Osteoblast (primary cell): Measurements from ENCODE around the gene TBCA. TPM values are rescaled to one million over a fixed set of nuclear protein-coding genes. Genes with fewer than 3 reads are reported as not detected.

ENCODE experiments used
- DNase-seq: peaks from one replicate; pipeline ENCODE4 v3.0.0; 2011; ENCODE audit warnings: low spot score, mixed read lengths; ENCODE audit not compliant: insufficient read length; ENCODE audit errors: missing footprints
- H2AFZ ChIP-seq: 2 replicates; pipeline ENCODE4 v1.6.0; 2011; ENCODE audit warnings: mild to moderate bottlenecking, low read length
- H3K27ac ChIP-seq: 2 replicates; pipeline ENCODE4 v1.5.1; 2011; ENCODE audit warnings: mild to moderate bottlenecking, low read depth, low read length, moderate library complexity
- H3K27me3 ChIP-seq: 2 replicates; pipeline ENCODE4 v1.6.0; 2012; ENCODE audit warnings: mild to moderate bottlenecking, control low read depth, inconsistent platforms, low read length, moderate library complexity; ENCODE audit not compliant: insufficient read depth
- H3K36me3 ChIP-seq: 2 replicates; pipeline ENCODE4 v1.5.1; 2011; ENCODE audit warnings: mild to moderate bottlenecking, low read length, control low read depth, moderate library complexity; ENCODE audit not compliant: insufficient read depth
- H3K4me1 ChIP-seq: 2 replicates; pipeline ENCODE4 v1.5.1; 2011; ENCODE audit warnings: mild to moderate bottlenecking, low read length, control low read depth, moderate library complexity; ENCODE audit not compliant: insufficient read depth
- H3K4me2 ChIP-seq: 2 replicates; pipeline ENCODE4 v1.6.0; 2011; ENCODE audit warnings: mild to moderate bottlenecking, low read length; ENCODE audit not compliant: insufficient read depth
- H3K4me3 ChIP-seq: fragments of 200-600 bp; sonication (generic); 3 replicates; pipeline ENCODE4 v1.5.1; 2012; ENCODE audit warnings: mild to moderate bottlenecking, low read length, inconsistent platforms; ENCODE audit not compliant: insufficient read depth
- H3K79me2 ChIP-seq: 2 replicates; pipeline ENCODE4 v1.6.0; 2012; ENCODE audit warnings: mild to moderate bottlenecking, low read length, control low read depth, inconsistent platforms; ENCODE audit not compliant: insufficient read depth
- H3K9me3 ChIP-seq: 2 replicates; pipeline ENCODE4 v1.5.1; 2011; ENCODE audit warnings: low read depth, low read length, control low read depth
- H4K20me1 ChIP-seq: 2 replicates; pipeline ENCODE4 v1.6.0; 2012; ENCODE audit warnings: mild to moderate bottlenecking, low read length, control low read depth; ENCODE audit not compliant: insufficient read depth
- total RNA-seq: library from RNA; depleted of rRNA; stranded (reverse); fragments of >200 nt; gene quantifications from 2 replicates; pipeline ENCODE4 v1.2.3, GENCODE V29; 2012
- TF ChIP-seq, protein P1 (sequence below): IDR thresholded peaks from 2 replicates; pipeline ENCODE4 v1.5.1; 2011; ENCODE audit warnings: mild to moderate bottlenecking, low read depth, low read length, moderate library complexity; ENCODE audit errors: extremely low read depth

TBCA gene
- total RNA-seq, 1 donor = 113 TPM

- Histone ChIP-seq H3K4me2 (no peak overlapping the region), H3K79me2 (no peaks in the 10 kb centered on the region), H3K9me3 (no peaks in the 10 kb centered on the region), H3K36me3 (no peaks in the 10 kb centered on the region), H3K4me3 (no peak overlapping the region), H4K20me1 (no peaks in the 10 kb centered on the region), H3K4me1 (no peaks in the 10 kb centered on the region), H3K27me3 (peaks cover 1% of the 10 kb centered on the region), H2AFZ (no peak overlapping the region), H3K27ac (no peak overlapping the region)
- TF ChIP-seq, protein P1, sequence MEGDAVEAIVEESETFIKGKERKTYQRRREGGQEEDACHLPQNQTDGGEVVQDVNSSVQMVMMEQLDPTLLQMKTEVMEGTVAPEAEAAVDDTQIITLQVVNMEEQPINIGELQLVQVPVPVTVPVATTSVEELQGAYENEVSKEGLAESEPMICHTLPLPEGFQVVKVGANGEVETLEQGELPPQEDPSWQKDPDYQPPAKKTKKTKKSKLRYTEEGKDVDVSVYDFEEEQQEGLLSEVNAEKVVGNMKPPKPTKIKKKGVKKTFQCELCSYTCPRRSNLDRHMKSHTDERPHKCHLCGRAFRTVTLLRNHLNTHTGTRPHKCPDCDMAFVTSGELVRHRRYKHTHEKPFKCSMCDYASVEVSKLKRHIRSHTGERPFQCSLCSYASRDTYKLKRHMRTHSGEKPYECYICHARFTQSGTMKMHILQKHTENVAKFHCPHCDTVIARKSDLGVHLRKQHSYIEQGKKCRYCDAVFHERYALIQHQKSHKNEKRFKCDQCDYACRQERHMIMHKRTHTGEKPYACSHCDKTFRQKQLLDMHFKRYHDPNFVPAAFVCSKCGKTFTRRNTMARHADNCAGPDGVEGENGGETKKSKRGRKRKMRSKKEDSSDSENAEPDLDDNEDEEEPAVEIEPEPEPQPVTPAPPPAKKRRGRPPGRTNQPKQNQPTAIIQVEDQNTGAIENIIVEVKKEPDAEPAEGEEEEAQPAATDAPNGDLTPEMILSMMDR = no peak
- no peak for DNase-seq
Measured at GRCh38 chr5:77784735-77785134, 8.6 kb upstream of the TBCA start.

DNA sequence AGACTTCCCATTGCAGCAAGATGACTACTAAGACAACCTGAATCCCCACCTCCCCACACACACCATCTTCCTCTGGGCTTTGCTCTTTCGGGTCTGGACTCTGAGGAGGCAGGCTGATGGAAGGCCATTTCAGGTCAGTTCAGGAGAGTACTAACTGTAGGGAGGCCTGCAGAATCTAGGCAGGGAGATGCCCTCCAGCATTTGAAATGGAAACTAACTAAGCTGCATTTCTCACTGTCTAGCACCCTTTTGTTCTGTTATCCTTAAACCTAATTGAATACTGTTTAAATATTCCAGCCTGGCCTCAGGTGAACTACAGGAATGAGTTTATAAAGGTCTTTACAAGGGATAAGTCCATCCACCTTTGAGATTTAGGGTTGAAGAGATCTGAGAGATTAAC, 4.9 kb upstream of the TBCA start:
- H3K27me3 ChIP-seq = no peaks in the 10 kb centered on the region
- peaks cover 6% of the 10 kb centered on the region for H3K4me1 ChIP-seq
- H2AFZ ChIP-seq = no peak overlapping the region
- no peaks in the 10 kb centered on the region for H3K9me3 ChIP-seq
- H3K36me3 ChIP-seq = no peaks in the 10 kb centered on the region
- H4K20me1 ChIP-seq = no peaks in the 10 kb centered on the region
- H3K27ac ChIP-seq = no peak overlapping the region
- no peak overlapping the region for H3K4me2 ChIP-seq
- DNase-seq = no peak
- H3K79me2 ChIP-seq = no peaks in the 10 kb centered on the region
- no peak overlapping the region for H3K4me3 ChIP-seq
- TF ChIP-seq, protein P1 = no peak

DNA sequence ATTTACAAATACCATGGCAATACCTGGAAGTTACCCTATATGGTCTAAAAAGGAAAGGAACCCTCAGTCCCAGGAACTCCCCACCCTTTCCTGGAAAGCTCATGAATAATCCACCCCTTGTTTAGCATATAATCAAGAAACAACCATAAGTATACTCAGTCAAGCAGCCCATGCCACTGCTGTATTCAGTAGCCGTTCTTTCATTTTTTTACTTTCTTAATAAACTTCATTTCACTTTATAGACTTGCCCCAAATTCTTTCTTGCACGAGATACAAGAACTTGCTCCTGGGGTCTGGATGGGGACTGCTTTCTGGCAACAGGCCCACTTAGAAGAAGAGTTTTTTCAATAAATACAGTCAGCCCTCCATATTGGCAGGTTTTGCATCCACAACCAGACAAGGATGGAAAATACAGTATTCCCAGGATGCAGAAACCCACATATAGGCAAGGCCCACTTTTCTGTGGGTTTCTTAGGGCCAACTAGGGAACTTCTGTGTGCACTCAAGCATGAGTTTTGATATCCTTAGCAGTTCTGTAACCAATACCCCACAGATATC, 2.8 kb upstream of the TBCA start:
- H3K4me2 ChIP-seq = no peak overlapping the region
- H2AFZ ChIP-seq = no peak overlapping the region
- H3K9me3 ChIP-seq = no peaks in the 10 kb centered on the region
- peaks cover 18% of the 10 kb centered on the region for H3K4me1 ChIP-seq
- DNase-seq = no peak
- peaks cover 14% of the 10 kb centered on the region for H4K20me1 ChIP-seq
- H3K27me3 ChIP-seq = no peaks in the 10 kb centered on the region
- TF ChIP-seq, protein P1 = no peak
- no peak overlapping the region for H3K4me3 ChIP-seq
- H3K36me3 ChIP-seq = no peaks in the 10 kb centered on the region
- peaks cover 21% of the 10 kb centered on the region for H3K79me2 ChIP-seq
- H3K27ac ChIP-seq = no peak overlapping the region

GRCh38 chr5:77778398-77778797, 2.3 kb upstream of the TBCA start:
- H3K9me3 ChIP-seq = no peaks in the 10 kb centered on the region
- no peaks in the 10 kb centered on the region for H3K27me3 ChIP-seq
- H3K4me2 ChIP-seq = no peak overlapping the region
- no peak overlapping the region for H2AFZ ChIP-seq
- H3K4me3 ChIP-seq = no peak overlapping the region
- no peaks in the 10 kb centered on the region for H3K36me3 ChIP-seq
- TF ChIP-seq, protein P1 = no peak
- peaks cover 26% of the 10 kb centered on the region for H3K79me2 ChIP-seq
- H3K4me1 ChIP-seq = peaks cover 21% of the 10 kb centered on the region
- peaks cover 19% of the 10 kb centered on the region for H4K20me1 ChIP-seq
- no peak for DNase-seq
- no peak overlapping the region for H3K27ac ChIP-seq
